Dermis blood vessel endothelial cell (primary cell): ENCODE measurements around the gene PNP. TPM values are rescaled to one million over a fixed set of nuclear protein-coding genes. Genes with fewer than 3 reads are reported as not detected.
A peak's percentile ranks its signal among the peaks of the same experiment; 100 is the strongest.
"Not testable (repeated sequence)": the region's sequence is repeated elsewhere in the genome, so short reads cannot be mapped to it uniquely, and the experiment has no call there.

Source experiments
- DNase-seq: peaks from one replicate; pipeline ENCODE4 v3.0.0; 2010
- total RNA-seq: library from RNA; depleted of rRNA; stranded (reverse); fragments of >200 nt; gene quantifications from 2 replicates; pipeline ENCODE4 v1.2.3, GENCODE V29; 2014

The PNP gene
- total RNA-seq, 1 donor from 2014 or later: 230 TPM

DNA sequence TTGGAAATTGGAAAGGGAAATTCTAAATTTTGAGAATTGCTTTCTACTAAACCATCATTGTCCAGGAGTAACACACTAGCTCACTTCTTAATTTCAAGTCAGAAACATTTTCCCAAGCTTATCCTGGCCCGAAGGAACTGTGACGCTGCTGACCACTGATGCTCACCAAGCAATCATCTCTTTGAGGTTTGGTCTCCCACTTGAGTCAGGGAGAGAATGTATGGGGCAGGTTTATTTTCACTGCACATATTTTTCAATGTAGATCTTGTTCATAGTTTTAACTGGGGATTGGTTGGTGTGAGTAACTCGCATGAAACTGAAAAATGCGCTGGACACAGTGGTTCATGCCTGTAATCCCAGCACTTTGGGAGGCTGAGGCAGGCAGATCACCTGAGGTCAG is 23.3 kb downstream of the PNP start:
- no peak for DNase-seq

DNA sequence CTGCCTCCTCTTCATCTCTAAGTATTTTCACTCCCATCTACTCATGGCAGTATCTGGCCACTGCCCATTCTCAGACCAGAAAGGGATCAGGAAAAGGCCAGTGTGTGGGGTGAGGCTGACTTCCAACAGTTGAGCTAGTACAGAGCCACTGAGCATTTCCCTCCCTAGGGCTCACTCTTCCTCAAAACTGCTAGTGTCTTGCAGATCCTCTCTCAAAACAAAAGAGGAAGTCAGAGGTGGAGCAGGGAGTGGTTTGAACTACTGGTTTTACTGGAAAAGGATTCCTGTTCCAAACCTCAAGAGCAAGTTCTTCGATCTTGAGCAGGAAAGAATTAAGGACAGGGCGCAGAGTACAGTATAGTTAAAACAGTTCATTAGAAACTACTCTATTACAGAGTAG is 24.4 kb downstream of the PNP start:
- DNase-seq: no peak

DNA sequence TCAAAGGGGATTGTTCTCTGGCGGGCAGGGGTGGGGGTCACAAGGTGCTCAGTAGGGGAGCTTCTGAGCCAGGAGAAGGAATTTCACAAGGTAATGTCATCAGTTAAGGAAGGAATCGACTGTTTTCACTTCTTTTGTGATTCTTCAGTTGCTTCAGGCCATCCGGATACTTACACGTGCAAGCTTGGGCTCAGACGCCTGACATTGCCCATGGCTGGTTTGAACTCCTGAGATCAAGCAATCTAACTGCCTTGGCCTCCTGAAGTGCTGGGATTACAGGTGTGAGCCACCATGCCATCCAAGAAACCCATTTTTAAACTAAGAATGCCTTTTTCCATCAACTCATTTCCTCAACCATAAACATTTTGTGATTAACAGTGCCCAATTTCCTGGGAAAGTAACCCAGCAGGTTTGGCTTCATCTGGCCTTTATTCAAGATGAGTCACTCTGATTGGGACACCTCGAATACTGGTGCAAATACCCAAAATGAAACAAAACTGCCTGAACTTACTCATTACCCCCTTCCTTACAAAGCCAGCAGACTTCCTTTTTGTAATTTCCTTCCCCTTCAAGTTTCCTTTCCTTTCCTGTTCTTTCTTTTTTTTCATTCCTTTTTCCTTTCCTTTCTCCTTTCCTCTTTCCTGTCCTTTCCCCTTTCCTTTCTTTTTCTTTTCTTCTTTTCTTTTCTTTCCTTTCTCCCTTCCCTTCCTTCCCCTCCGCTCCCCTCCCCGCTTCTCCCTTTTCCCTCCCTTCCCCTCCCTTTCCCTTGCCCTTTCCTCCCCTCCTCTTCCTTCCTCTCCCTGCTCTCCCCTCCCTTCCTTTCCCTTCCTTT is 25.9 kb downstream of the PNP start:
- peak; percentile 69 for DNase-seq

DNA sequence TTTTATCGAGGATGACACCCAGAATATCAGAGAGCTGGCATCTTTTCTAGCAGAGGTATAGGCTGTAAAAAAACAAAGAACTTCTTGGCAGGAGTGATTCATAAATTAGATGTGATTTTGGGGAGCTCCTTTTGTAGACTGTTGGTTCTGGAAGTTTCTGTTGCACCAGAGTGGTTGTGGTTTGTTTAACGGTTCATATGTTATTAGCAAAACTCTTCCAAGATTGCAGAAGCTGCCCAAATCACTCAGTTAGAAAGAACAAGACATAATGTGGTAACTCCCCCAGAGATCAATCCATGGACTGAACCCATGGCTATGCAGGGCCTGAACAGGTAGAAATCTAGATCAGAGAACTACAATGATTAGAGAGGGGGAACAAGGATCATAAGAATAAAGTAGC is 29.4 kb downstream of the PNP start:
- DNase-seq: no peak

DNA sequence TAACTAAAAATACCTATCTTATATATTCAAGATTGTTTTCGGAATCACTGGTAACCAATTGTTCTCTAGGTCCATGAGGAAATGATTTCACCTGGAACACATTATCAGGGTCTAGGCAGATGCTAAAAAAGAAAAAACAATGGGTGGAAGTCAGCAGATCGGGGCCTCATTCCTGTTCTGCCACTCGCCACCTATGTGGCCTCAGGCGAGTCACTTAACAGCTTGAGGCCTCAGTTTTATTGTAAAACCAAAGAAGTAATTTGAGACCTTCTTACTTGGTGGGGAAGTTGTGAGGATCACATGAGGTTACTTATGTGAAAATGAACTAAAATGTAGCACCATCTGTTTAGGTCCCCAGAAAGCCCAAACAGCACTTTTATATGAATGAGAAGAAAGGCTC is 29.9 kb downstream of the PNP start:
- peak; percentile 85 for DNase-seq

DNA sequence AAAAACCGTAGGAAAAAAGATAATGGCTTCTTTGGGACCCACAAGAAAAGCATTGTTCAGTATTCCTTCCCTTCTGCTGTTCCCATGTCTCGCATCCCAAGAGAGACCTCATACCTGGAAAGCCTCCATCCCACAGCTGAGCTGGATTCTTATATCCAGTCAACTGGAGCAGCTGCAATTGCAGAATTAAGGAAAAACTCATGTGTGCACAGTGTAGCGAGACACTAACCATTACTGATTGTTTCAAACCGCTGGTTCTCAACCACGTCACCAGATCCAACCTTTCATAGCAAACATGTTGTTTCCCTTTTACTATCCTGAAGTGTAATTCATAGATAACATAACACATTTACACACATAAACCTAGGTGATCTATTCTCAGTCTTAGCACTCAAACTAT is 30.7 kb downstream of the PNP start:
- no peak for DNase-seq

DNA sequence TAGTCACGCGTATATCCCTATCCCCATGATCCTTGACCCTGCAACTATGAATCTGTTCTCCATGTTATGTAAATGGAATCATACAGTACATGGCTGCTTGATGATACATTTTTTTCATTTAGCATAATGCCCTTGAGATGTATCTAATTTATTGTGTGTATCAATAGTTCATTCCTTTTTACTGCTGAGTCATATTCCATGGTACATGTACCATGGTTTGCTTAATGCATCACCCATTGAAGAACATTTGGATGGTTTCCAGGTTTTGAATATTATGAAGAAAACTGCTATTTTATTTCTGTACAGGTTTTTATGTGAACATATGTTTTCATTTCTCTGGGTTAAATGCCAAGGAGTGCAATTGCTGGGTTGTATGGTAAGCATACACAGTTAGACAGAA is 32.1 kb downstream of the PNP start:
- DNase-seq: peak; percentile 74

DNA sequence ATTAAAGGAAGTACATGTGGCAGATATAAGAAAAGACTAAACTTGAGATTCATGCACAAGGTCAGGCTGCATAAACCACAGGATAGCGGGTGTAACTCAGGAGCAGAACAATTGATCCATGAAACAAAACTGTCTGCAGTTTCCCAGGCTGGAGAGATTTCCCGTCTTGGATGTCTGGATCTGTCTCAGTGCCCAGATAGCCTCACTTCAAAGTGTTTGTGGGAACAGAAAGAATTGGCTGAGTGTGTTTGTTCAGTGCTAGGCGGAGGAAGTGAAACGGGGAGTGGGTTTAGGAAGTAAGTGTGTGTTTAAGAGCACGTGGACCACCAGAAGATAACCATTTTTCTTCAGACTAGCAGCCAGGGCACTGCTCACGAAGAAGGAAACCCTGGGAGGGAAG is 34.7 kb downstream of the PNP start:
- DNase-seq: peak; percentile 73

DNA sequence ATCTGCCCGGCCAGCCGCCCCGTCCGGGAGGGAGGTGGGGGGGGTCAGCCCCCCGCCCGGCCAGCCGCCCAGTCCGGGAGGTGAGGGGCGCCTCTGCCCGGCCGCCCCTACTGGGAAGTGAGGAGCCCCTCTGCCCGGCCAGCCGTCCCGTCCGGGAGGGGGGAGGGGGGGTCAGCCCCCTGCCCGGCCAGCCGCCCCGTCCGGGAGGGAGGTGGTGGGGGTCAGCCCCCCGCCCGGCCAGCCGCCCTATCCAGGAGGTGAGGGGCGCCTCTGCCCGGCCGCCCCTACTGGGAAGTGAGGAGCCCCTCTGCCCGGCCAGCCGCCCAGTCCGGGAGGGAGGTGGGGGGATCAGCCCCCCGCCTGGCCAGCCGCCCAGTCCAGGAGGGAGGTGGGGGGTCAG is 37.1 kb downstream of the PNP start:
- not testable (repeated sequence) for DNase-seq

DNA sequence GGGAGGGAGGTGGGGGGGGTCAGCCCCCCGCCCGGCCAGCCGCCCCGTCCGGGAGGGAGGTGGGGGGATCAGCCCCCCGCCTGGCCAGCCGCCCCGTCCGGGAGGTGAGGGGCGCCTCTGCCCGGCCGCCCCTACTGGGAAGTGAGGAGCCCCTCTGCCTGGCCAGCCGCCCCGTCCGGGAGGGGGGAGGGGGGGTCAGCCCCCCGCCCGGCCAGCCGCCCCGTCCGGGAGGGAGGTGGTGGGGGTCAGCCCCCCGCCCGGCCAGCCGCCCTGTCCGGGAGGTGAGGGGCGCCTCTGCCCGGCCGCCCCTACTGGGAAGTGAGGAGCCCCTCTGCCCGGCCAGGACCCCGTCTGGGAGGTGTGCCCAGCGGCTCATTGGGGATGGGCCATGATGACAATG is 37.5 kb downstream of the PNP start:
- not testable (repeated sequence) for DNase-seq

DNA sequence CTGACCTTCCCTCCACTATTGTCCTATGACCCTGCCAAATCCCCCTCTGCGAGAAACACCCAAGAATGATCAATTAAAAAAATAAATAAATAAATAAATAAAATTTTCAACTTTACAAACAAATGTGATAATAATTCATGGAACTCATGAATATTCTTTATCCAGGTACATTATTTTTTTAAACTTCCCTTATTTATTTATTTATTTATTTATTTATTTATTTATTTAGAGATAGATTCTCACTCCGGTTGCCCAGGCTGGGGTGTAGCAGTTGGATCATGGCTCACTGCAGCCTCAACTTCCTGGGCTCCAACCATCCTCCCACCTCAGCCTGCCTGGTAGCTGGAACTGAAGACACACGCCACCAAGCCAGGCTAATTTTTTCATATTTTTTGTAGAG is 38.3 kb downstream of the PNP start:
- DNase-seq: not testable (repeated sequence)

DNA sequence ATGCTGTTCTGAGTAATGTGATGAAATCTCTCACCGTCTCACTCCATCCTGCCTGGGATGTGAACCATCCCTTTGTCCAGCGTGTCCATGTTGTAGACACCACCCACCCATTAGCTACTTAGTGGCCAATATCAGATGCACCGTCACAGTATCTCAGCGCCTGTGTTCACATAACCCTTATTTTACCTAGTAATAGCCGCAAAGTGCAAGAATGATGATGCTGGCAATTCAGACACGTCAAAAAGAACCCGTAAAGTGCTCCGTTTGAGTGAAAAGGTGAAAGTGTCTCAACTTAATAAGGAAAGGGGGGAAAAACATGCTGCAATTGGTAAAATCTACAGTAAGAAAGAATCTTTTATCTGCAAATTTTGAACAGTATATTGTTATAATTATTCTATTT is 39.2 kb downstream of the PNP start:
- no peak for DNase-seq

DNA sequence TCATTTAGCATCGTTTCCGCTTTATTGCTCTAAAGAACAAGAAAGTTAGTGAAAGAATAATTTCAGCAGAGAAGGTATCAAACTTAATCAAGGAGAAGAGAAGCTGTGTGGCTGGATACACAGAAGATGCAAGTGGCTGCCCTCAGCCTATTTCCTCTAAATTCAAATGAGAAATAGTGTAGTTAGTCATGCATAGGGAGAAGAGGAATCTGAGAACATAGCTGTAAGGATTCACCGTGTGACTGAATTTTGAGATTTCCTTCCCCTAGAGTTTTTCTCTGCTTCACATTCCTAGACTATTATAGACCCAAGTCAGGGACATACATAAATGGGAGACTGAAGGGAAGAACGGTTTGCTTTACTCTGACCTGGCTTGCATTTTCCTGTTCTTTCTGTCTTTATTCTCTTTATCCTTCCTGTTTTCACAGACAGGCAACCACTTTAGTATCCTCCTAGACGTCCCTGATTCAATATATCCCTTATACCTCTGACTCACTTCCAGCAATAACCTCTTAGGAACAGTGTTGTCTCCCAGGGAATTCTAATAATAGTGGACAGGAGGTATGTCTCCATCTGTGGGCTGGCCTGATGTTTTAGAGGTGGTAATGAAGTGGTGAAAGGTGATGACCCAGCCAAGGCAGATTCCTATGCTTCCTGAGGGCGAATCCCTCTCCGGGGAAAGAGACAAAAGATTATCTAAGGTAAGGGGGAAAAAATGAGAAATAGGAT is 43.1 kb downstream of the PNP start:
- DNase-seq: peak; percentile 46

DNA sequence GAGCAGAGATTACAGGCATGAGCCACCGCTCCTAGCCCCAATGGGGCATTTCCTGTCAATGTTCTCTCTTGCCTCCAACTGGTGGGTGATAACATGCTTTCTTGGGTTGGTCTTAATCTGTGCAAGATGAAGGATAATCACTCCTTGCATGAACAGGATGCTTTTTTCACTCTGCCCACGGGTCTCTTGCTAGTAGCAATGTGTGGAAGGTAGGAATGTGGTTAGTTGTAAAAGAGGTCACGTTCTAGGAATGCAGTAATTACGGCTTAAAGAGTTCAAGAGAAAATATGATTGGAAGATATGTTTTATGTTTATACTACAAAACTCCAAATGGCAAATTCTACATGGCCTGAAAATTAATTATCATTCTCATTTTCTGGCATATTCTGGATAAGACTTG is 46.6 kb downstream of the PNP start:
- no peak for DNase-seq

DNA sequence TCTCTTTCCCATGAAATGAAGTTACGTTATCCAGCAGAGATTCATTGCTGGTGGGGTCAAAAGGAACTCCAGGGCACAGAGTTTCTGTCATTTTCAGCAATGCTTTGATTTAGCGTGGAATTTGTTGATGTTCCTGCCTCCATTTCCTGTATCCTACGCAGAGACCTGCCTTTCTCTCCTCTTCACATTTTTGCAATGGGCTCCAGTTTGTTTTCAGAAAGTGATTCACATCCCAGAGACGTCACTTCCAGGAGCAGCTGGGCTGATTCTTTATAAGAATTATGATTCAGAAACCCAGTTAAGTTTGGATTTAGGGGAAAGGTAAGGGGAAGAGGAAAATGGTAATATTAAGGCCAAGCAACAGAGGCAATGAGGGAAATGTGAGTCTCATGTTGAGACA is 47.7 kb downstream of the PNP start:
- DNase-seq: peak; percentile 85

DNA sequence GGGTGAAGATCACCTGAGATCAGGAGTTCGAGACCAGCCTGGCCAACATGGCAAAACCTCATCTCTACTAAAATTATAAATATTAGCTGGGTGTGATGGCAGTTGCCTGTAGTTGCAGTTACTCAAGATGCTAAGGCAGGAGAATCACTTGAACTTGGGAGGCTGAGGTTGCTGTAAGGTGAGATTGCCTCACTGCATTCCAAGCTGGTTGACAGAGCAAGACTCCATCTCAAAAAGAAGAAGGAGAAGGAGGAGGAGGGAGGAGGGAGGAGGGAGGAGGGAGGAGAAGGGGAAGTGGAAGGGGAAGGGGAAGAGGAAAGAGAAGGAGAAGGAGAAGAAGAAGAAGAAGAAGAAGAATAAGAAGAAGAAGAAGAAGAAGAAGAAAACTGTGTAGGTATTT is 53.1 kb downstream of the PNP start:
- no peak for DNase-seq

DNA sequence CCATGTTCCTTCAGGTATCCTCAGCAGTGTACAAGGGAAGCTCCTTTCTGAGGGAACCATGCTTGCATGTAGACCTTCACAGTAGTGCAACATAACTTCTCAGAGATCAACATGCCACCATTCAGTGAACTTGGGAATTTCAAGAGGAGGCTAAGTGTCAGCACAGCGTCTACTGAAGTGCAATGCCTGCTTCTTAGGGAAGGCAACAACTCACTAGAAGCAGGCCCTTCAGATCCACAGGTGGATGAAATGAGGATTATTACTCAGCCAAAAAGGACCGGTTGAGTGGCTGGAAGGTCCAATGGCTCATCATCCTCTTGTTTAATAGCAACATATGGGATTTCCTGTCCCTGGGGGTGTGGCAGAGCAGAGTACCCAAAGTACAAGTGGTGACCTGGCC is 54.8 kb downstream of the PNP start:
- DNase-seq: no peak

Other genes with a start within 250 kb of the PNP start
- gene OR11H6, start 245.7 kb upstream of the PNP start, total RNA-seq: not detected in 2 replicates
- gene OR11H7, start 240.4 kb upstream of the PNP start, total RNA-seq: not detected in 2 replicates
- gene OR11H4, start 230.1 kb upstream of the PNP start, total RNA-seq: not detected in 2 replicates
- 30.5 and 31.8 TPM in 2 replicates for gene TTC5, start 163.5 kb upstream of the PNP start, total RNA-seq
- gene CCNB1IP1, start 136.1 kb upstream of the PNP start, total RNA-seq: 30.8 and 33.0 TPM in 2 replicates
- gene PARP2, start 125.8 kb upstream of the PNP start, total RNA-seq: 7.1 and 9.0 TPM in 2 replicates
- 36.2 and 56.0 TPM in 2 replicates for gene TEP1, start 55.9 kb upstream of the PNP start, total RNA-seq
- gene KLHL33, start 33.2 kb upstream of the PNP start, total RNA-seq: 0.09 and 0.17 TPM in 2 replicates
- 30.7 and 86.3 TPM in 2 replicates for gene OSGEP, start 14.6 kb upstream of the PNP start, total RNA-seq
- 63.1 and 83.3 TPM in 2 replicates for gene APEX1, start 14.2 kb upstream of the PNP start, total RNA-seq
- gene PIP4P1, start 8.0 kb upstream of the PNP start, total RNA-seq: 16.9 and 26.9 TPM in 2 replicates
- 0.34 TPM in 1 of 2 replicates, not detected in the other for gene RNASE10, start 36.1 kb downstream of the PNP start, total RNA-seq
- not detected in 2 replicates for gene RNASE9, start 91.6 kb downstream of the PNP start, total RNA-seq
- not detected in 2 replicates for gene RNASE11, start 118.6 kb downstream of the PNP start, total RNA-seq
- not detected in 2 replicates for gene RNASE12, start 122.0 kb downstream of the PNP start, total RNA-seq
- gene OR6S1, start 172.3 kb downstream of the PNP start, total RNA-seq: not detected in 2 replicates
- 11.4 and 25.7 TPM in 2 replicates for gene RNASE4, start 215.2 kb downstream of the PNP start, total RNA-seq
- gene ANG, start 219.4 kb downstream of the PNP start, total RNA-seq: 6.3 and 6.4 TPM in 2 replicates